ENCODE data around the gene TSPYL1. TPM values are rescaled to one million over a fixed set of nuclear protein-coding genes. Genes with fewer than 3 reads are reported as not detected.
"Not testable (repeated sequence)": the region's sequence is repeated elsewhere in the genome, so short reads cannot be mapped to it uniquely, and the experiment has no call there.

The TSPYL1 gene
- polyA plus RNA-seq, 1 donor from 2014 or later: 84.8 TPM

DNA sequence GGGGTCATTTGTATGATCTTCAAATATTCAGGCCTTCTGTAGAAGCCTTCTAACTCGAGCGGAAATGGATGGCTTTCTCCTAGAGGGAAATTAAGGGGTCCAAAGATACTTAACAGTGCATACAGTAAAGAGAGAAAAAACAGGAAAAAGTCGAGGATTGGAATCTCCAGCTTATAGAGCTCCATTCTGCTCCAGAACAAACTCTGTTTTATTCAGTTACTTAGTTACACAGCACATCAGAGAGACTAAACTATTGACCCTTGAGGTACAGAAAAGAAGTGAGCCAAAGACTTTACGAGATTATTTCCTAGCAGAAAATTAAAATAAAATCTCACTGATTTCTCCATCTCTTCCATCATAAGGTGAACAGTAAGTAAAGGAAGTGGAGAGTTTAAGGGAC lies 47.3 kb upstream of the TSPYL1 start:
- Histone ChIP-seq H3K27me3 (ENCODE audit: insufficient read depth, low read depth, low read length) (no peaks in the 10 kb centered on the region), H3K79me2 (replicated peaks; ENCODE audit: insufficient read depth, low read length) (no peaks in the 10 kb centered on the region), H3K36me3 (ENCODE audit: insufficient read depth, low read length) (no peaks in the 10 kb centered on the region), H3K27ac (ENCODE audit: low read length) (no peak overlapping the region), H2AFZ (ENCODE audit: low read depth, low read length) (no peak overlapping the region), H3K9me3 (ENCODE audit: low read length) (no peaks in the 10 kb centered on the region), H3F3A (ENCODE audit: insufficient read depth, low read length, poor library complexity, severe bottlenecking) (no peaks in the 10 kb centered on the region), H3K9ac (ENCODE audit: low read length) (no peak overlapping the region), H3K4me2 (ENCODE audit: low read length) (no peak overlapping the region), H3K9me2 (ENCODE audit: insufficient read depth, low read length) (no peaks in the 10 kb centered on the region), H3K4me3 (ENCODE audit: low read length) (no peak overlapping the region), H4K20me1 (ENCODE audit: insufficient read depth) (no peaks in the 10 kb centered on the region)
- TF ChIP-seq TAF1 (IDR thresholded peaks at IDR 0.05; ENCODE audit: low read depth): no peak
- TF ChIP-seq POLR2AphosphoS5 (IDR thresholded peaks at IDR 0.05): no peak
- TF ChIP-seq, protein P1, sequence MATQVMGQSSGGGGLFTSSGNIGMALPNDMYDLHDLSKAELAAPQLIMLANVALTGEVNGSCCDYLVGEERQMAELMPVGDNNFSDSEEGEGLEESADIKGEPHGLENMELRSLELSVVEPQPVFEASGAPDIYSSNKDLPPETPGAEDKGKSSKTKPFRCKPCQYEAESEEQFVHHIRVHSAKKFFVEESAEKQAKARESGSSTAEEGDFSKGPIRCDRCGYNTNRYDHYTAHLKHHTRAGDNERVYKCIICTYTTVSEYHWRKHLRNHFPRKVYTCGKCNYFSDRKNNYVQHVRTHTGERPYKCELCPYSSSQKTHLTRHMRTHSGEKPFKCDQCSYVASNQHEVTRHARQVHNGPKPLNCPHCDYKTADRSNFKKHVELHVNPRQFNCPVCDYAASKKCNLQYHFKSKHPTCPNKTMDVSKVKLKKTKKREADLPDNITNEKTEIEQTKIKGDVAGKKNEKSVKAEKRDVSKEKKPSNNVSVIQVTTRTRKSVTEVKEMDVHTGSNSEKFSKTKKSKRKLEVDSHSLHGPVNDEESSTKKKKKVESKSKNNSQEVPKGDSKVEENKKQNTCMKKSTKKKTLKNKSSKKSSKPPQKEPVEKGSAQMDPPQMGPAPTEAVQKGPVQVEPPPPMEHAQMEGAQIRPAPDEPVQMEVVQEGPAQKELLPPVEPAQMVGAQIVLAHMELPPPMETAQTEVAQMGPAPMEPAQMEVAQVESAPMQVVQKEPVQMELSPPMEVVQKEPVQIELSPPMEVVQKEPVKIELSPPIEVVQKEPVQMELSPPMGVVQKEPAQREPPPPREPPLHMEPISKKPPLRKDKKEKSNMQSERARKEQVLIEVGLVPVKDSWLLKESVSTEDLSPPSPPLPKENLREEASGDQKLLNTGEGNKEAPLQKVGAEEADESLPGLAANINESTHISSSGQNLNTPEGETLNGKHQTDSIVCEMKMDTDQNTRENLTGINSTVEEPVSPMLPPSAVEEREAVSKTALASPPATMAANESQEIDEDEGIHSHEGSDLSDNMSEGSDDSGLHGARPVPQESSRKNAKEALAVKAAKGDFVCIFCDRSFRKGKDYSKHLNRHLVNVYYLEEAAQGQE (IDR thresholded peaks at IDR 0.05; ENCODE audit: borderline replicate concordance): no peak
- TF ChIP-seq SMC3 (conservative IDR thresholded peaks at IDR 0.05; ENCODE audit: poor library complexity): no peak
- no peak for TF ChIP-seq MXI1 (conservative IDR thresholded peaks at IDR 0.05; ENCODE audit: poor library complexity, severe bottlenecking)
- no peak for TF ChIP-seq EZH2 (IDR thresholded peaks at IDR 0.05; ENCODE audit: borderline replicate concordance, insufficient read depth, low read length, poor library complexity, severe bottlenecking)
- TF ChIP-seq CTCF (IDR thresholded peaks at IDR 0.05; ENCODE audit: poor library complexity, severe bottlenecking): no peak
- no peak for TF ChIP-seq RAD21 (conservative IDR thresholded peaks at IDR 0.05)
- no peak for TF ChIP-seq EP300 (conservative IDR thresholded peaks at IDR 0.05; ENCODE audit: poor library complexity, severe bottlenecking)

GRCh38 chr6:116326181-116326671 lies 46.5 kb upstream of the TSPYL1 start:
- no peaks in the 10 kb centered on the region for H3K27me3 ChIP-seq (ENCODE audit: insufficient read depth, low read depth, low read length)
- H3K36me3 ChIP-seq (ENCODE audit: insufficient read depth, low read length): no peaks in the 10 kb centered on the region
- no peaks in the 10 kb centered on the region for H3K79me2 ChIP-seq (replicated peaks; ENCODE audit: insufficient read depth, low read length)
- H4K20me1 ChIP-seq (ENCODE audit: insufficient read depth): no peaks in the 10 kb centered on the region
- H3K27ac ChIP-seq (ENCODE audit: low read length): no peak overlapping the region
- H3K4me3 ChIP-seq (ENCODE audit: low read length): no peak overlapping the region
- no peaks in the 10 kb centered on the region for H3K9me2 ChIP-seq (ENCODE audit: insufficient read depth, low read length)
- TF ChIP-seq EP300 (conservative IDR thresholded peaks at IDR 0.05; ENCODE audit: poor library complexity, severe bottlenecking) (no peak), CTCF (IDR thresholded peaks at IDR 0.05; ENCODE audit: poor library complexity, severe bottlenecking) (no peak), MXI1 (conservative IDR thresholded peaks at IDR 0.05; ENCODE audit: poor library complexity, severe bottlenecking) (no peak), SMC3 (conservative IDR thresholded peaks at IDR 0.05; ENCODE audit: poor library complexity) (no peak), RAD21 (conservative IDR thresholded peaks at IDR 0.05) (no peak), TAF1 (IDR thresholded peaks at IDR 0.05; ENCODE audit: low read depth) (no peak), EZH2 (IDR thresholded peaks at IDR 0.05; ENCODE audit: borderline replicate concordance, insufficient read depth, low read length, poor library complexity, severe bottlenecking) (no peak), POLR2AphosphoS5 (IDR thresholded peaks at IDR 0.05) (no peak)
- TF ChIP-seq, protein P1 (IDR thresholded peaks at IDR 0.05; ENCODE audit: borderline replicate concordance): no peak
- no peak overlapping the region for H3K4me2 ChIP-seq (ENCODE audit: low read length)
- no peak overlapping the region for H2AFZ ChIP-seq (ENCODE audit: low read depth, low read length)
- no peaks in the 10 kb centered on the region for H3K9me3 ChIP-seq (ENCODE audit: low read length)
- no peak overlapping the region for H3K9ac ChIP-seq (ENCODE audit: low read length)
- H3F3A ChIP-seq (ENCODE audit: insufficient read depth, low read length, poor library complexity, severe bottlenecking): no peaks in the 10 kb centered on the region

- H3K9me2 ChIP-seq (ENCODE audit: insufficient read depth, low read length); H2AFZ ChIP-seq (ENCODE audit: low read depth, low read length); H3F3A ChIP-seq (ENCODE audit: insufficient read depth, low read length, poor library complexity, severe bottlenecking); H3K4me3 ChIP-seq (ENCODE audit: low read length); H3K36me3 ChIP-seq (ENCODE audit: insufficient read depth, low read length); H3K4me2 ChIP-seq (ENCODE audit: low read length); H3K9me3 ChIP-seq (ENCODE audit: low read length); H3K27ac ChIP-seq (ENCODE audit: low read length); H3K9ac ChIP-seq (ENCODE audit: low read length); H3K27me3 ChIP-seq (ENCODE audit: insufficient read depth, low read depth, low read length); H3K79me2 ChIP-seq (replicated peaks; ENCODE audit: insufficient read depth, low read length); H4K20me1 ChIP-seq (ENCODE audit: insufficient read depth): not testable (repeated sequence)
These were observed 46.0 kb upstream of the TSPYL1 start for GRCh38 chr6:116325634-116326132.
